Right kidney (tissue), 1 donor: ENCODE results near the gene NEDD9.

Experiments used
- DNase-seq: peaks from one replicate; pipeline ENCODE4 v3.0.0-alpha.2; 2016

The NEDD9 gene

DNA sequence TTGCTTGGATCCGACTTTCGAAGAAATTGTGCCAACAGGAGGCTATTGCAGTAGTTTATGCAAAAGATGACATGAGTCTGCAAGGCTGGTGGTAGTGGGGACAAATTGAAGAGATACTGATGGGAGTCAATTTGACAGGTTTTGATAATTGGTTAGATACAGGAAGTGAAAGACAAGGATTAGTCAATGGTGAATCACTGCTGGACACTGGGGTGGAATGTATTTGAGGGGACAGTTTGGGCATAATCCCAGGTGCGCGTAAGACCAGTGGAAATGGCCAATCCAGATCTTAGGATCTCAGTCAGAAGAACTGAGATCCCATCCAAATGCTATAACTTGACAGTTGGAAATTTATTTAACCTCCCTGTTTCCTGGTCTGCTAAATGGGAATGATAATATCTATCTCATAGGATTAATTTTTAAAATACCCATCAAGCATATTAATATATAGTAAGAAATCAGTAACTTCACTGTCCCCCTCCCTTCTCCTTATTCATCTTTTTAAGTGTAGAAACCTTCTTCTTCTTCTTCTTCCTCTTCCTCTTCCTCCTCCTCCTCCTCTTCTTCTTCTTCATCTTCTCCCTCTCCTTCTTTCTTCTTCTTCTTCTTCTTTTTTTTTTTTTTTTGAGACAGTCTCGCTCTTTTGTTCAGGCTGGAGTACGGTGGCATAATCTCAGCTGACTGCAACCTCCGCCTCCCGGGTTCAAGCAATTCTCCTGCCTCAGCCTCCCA is 90.0 kb downstream of the NEDD9 start:
- DNase-seq = no peak

DNA sequence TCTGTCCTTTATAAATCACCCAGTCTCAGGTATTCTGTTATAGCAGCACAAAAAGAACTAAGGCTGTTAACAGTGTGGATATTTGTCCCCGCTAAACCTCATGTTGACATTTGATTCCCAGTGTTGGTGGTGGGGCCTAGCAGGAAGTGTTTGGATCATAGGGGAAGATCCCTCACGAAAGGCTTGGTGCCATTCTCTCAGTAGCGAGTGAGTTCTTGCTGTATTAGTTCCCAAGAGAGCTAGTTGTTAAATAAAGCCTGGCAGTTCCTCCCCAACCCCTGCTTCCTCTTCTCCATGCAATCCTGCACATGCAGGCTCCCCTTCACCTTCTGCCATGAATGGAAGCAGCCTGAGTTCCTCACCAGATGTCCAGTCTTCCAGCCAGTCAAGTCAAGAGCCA is 91.2 kb downstream of the NEDD9 start:
- no peak for DNase-seq

DNA sequence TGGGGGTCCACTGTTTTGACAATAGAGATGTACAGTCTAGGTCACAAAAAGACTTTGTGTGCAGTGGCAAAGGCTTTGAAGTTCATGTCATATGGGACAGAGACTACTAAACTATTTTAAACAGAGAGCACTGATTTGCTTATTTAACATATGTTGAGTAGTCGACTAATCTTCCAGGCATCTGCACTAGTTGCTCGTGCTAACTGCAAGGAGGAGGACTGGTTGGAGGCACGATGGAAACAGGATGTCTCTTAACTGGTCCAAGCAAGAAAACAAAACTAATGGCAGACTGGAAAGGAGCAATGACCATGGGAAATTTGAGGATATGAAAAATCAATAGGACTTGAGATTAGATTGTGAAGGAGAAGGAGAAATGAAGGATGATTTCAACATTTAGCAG is 92.4 kb downstream of the NEDD9 start:
- DNase-seq = no peak

DNA sequence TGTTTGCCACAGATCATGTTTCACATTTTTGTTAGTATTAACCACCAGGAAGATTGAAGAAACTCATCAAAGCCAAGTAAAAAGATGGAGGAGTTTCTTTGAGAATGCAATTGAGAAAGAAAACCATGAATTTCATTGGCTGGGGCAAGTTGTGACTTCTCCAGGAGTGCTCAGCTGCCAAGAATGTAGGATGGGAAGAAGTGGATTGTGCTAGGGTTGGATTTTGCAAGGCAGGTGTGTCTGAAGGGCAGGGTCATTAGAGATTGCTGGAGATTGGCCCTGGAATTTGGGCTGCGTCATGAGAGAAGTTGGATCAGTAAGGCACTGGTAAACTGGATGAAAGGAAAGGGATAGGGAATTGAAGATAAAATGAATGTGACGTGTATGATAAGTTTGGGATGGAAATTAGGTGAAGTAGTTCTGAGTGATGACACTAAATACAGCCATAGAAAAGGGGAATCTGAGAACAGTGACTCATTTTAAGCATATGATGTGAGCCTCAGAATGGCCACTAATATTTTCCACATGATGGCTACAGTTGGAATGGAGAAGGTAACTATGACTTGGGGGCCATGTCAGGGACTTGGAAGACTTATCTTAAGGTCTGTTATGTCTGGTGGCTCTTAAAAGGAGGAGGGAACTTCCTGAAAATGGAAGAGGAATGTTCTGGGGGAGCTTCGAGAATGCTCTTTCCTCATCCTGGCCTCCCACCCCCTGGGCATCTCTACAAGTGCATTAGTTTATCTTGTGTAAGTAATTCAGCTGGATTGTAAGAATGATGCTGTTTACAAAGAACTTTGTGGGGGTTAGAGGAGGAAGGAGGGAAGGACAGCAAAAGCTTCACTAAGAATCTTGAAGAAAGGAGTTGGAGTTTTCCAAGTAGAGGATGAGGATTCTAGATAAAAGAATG is 93.2 kb downstream of the NEDD9 start:
- no peak for DNase-seq

DNA sequence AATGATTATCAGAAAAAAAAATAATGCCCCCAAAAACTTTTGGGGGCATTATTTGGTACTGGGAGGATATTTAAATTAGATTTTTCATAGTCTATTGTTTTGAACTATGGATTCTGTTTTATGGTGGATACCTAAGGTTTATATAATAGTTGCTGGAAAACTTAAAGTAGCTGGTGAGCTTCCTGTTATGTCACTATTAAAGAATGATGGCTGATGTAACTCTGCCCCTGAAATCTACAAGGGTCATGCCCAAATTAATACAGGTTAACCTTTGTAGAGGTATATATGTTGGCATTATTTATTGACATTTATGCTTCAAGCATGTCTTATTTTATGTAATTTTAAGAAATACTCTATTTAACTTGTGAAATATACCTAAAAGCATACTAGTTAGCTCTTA is 95.7 kb downstream of the NEDD9 start:
- DNase-seq = no peak
